IPS-11a (cell line): ENCODE measurements around the gene CAGE1.

Source experiments
- H3K4me3 ChIP-seq: one replicate; pipeline ENCODE4 v1.5.1; 2013; ENCODE audit warnings: low read depth, low read length, control low read depth

CAGE1 gene

DNA sequence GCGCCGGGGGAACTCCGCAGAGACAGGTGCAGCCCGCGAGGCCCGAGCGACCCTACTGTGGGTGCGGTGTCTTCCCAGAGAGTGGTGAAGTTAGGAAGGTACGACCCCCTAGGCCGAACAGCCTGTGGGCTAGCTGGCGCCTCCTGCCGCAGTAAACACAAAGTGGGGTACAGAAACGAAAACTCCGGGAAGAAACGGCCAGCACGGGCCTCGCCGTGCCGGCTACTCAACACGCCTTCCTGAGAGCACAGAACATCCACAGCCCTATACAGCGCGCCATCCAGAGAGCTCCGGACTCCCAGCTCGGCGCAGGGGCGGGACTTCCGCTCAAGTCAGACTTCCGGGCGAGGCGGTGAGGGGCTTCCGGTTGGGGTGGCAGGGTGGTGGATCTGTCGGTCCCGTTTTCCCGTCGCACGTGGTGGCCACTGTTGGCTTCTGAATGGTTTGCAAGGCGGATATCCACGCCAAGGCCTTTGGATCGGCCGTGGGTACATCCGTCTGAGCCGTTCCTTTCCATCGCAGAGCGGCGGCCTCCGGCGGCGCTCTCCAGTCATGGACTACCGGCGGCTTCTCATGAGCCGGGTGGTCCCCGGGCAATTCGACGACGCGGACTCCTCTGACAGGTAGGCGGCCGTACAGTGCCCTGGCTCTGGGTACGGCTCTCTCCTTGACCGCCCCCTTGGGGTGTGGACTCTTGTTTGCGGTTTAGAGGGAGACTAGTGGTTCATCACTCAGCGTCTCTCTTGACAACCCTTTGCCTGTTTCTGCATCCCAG, at the start of gene CAGE1, which contains the start of gene RIOK1:
TSS of gene CAGE1 (minus strand) at position 292 of the 775 bp plus-strand sequence. CDS start 2,569 bp downstream, outside the sequence.
TSS of gene RIOK1 (plus strand) at position 358 of the 775 bp plus-strand sequence. CDS start at position 553, 195 bp downstream.
- peak within 1 kb of the TSS; percentile 69 for H3K4me3 ChIP-seq

DNA sequence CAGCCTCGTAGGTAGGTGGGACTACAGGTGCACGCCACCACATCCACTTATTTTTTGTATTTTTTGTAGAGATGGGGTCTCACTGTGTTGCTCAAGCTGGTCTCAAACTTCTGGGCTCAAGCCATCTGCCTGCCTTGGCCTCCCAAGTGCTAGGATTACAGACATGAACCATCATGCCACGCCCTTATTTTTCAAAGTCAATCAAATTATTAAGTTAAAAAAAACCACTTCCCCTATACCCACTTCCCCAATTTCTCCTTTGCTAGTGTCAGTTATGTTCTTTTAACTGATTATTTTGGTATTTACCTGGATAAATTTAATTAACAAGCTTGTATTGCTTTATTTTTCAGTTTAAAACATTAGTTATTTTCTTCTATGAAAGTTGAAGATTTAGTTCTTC, 49.7 kb upstream of the CAGE1 start:
- no peak overlapping the region for H3K4me3 ChIP-seq

DNA sequence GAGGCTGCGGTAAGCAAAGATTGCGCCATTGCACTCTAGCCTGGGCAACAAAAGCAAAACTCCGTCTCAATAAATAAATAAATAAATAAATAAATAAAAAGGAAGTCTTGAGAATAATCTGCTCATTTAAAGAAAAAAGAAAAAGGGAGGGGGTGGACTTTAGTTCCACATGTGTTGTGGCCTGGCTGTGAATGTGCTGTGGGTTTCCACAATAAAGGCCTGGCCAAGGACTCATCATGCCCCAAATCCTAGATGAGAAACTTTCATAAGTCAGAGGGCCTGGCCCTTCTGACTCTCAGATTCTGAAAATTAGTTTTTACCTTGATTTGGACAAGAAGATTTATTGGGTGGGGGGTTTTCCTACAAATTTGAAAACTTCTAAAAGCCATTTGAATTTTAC, 48.5 kb upstream of the CAGE1 start:
- no peak overlapping the region for H3K4me3 ChIP-seq

DNA sequence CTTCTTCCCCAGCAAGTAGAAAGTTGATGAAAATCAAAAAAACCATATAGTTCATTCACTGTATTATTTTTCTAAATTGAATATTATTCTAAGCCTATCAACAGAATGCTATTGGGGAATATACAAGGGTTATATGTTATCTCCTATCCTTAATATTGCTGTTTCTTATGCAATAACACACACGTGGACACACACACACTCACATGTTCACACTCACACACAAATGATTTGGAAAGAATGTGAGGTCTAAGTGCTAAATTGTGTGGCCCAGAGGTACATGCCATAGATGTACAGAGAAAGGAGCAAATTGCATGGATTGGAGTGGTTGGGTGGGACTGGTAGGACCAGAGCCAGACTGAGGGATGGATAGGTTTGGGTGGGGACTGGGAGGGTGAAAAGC, 45.1 kb upstream of the CAGE1 start:
- H3K4me3 ChIP-seq: no peak overlapping the region

DNA sequence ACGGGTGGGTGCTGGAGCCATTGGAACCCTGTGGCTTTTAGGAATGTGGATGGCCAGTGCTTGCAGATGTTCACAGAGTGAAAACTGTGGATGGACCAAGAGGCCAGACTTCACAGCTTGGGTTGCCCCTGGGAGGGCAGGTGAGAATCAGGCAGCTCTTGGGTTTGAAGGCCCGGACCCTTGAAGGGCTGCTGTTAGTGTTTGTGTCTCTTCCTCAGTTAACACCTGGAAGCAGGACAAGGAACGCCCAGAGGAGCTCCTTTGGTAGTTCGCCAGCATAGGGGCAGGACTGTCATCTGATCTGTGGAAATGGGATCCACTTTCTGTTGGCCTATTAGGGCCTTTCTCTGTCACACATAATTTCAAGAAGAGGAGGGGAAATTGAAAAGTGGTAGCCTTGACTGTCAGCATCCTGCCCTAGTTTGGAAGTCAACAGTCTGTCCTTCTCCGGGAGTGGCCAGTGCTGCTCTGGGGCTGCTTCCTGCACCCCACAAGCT, 43.6 kb upstream of the CAGE1 start:
- H3K4me3 ChIP-seq: no peak overlapping the region

DNA sequence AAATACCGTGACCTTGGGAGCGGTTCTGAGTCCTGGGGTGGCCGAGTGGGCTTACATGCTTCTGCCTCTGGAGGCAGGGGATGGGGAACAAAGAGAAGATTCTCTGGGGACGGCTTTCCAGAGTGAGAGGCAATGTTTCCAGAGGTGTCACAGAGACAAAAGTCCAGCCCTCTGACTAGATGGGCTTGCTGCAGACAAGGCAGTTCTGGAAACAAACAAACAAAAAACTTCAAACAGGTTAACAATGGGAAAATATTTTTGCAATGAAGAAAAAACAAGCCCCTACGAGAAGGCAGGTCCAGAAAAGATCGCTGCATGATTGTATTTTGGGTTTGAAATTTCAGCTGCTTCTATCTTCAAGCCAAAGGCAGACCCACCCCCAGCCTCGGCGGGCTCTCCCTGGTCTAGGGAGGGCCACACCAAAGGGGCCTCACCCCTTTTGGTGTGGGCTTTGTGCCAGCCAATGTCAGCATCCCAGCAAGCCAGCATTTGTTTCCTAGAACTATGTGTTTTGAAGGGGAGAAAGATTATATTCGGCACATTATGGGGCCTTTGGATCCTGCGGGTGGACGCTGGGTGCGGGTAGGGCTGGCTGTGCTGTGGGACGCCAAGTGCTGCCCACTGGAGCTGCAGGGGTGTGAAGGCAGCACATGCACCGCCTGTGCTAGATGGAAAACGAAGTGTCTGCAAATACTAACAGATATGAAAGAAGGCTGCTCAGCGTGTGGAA, 43.0 kb upstream of the CAGE1 start:
- H3K4me3 ChIP-seq: no peak overlapping the region

DNA sequence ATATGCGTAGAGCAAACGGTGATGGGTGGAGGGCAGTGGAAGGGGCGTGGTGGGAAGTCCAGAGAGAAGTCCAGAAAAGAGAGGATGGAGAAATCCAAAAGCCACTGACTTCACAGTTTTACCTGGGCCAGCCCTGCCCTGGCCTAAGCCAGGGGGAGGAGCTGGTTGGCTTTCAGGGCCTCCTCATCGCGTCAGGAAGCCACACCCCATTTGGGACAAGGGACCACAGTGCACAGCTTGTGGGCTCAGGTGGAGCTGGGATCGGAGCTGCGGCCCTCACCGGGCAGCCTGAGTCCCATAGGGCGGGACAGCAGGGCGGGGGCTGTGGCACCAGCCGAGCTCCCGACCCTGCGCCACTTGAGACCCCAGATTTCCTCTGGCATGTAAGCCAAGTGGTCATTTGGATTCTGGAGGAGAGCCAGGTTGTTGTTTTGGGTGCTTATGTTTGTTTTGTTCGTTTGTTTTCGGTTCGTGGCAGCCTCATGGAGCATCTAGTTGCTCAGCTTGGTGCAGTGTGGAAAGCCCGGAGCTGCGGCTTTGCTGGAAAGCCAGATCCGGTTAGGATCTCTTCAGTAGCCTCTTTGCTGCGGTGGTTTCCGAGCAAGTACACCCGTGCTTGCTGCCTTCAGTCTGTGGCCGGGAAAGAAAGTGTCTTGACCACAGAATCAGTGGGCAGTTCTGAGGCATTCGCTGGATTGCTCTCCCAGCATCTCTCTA, 42.3 kb upstream of the CAGE1 start:
- H3K4me3 ChIP-seq: no peak overlapping the region

DNA sequence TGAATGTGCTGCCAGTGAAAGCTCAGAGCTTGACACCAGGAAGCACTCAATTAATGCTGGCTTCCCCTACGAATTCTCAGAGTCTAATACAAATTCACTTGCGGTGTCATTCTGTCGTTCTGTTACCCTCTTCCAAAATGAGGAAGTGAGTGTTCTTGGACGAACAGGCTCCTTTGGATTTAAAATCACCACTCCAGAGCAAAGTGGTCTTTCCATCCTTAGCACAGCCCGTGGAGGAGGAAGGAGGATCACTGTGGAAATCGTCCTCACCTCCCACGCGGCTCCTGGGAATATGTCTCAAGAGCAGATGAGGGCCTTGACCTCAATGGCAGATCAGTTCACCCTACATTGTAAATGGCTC, 41.8 kb upstream of the CAGE1 start:
- H3K4me3 ChIP-seq: no peak overlapping the region

DNA sequence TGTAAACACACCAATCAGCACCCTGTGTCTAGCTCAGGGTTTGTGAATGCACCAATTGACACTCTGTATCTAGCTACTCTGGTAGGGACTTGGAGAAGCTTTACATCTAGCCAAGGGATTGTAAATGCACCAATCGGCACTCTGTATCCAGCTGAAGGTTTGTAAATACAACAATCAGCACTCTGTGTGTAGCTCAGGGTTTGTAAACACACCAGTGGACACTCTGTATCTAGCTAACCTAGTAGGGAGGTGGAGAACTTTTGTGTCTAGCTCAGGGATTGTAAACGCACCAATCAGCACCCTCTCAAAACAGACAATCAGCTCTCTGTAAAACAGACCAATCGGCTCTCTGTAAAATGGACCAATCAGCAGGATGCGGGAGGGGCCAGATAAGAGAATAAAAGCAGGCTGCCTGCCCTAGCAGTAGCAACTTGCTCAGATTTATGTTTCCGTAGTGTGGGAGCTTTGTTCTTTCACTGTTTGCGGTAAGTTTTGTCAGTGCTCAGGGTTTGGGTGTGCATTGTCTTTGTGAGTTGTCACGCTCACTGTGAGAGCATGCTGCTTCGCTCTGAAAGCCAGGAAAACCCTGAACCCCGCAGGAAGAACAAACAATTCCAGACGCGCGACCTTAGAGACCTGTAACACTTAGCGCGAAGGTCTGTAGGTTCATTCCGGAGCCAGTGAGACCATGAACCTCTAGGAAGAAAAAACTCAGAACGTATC, 37.1 kb upstream of the CAGE1 start:
- H3K4me3 ChIP-seq: no peak overlapping the region

DNA sequence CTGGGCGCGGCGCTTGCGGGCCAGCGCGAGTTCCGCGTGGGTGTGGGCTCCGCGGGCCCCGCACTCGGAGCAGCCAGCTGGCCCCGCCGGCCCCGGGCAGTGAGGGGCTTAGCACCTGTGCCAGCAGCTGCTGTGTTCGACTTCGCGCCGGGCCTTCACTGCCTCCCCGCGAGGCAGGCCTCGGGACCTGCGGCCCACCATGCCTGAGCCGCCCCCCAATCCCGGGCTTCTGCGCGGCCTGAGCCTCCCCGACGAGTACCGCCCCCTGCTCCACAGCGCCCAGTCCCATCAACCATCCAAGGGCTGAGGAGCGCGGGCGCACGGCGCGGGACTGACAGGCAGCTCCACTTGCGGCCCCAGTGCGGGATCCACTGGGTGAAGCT, 36.3 kb upstream of the CAGE1 start:
- no peak overlapping the region for H3K4me3 ChIP-seq

DNA sequence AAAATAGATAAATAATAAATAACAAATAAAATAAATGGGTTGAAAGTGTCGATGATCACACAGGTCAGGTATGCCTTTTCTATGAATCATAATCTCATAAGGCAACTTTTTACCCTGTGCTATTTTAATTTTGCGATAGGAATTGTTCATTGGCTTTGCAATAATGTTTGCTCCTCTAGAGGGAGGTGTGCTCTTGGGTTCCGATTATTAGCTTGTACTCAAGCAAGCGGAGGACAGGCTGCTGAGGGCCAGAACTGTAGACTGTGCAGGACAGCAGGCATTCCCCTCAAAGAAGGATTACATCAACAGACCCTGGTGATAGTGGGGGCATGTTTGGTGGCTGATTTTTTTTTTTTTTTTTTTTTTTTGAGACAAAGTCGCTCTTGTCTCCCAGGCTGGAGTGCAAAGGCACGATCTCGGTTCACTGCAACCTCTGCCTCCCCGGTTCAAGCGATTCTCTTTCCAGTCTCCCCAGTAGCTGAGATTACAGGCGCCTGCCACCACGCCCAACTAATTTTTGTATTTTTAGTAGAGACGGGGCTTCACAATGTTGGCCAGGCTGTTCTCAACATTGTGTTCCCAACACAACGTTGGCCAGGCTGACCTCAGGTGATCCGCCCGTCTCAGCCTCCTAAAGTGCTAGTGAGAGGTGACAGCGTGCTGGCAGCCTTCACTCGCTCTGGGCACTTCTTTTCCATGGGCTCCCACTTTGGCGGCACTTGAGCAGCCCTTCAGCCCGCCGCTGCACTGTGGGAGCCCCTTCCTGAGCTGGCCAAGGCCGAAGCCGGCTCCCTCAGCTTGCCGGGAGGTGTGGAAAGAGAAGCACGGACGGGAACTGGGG, 35.6 kb upstream of the CAGE1 start:
- H3K4me3 ChIP-seq: no peak overlapping the region

DNA sequence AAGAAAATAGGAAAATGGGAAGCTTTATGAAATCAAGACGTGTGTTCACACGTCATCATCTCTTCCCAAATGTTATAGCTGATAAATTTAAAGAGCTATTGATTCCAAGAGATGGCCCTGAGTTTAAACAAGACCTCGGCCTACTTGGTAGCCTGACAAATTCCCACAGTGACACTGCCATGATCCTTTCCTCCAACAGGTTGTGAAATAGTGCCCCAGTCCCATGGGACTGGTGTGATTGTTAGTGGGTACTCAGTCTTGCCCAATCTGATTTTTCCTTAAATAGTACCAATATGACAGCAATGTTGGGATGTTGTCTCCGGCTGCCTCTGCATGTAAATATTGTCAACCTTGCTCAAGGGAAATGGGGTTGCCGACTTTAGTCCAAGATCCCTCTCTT, 34.5 kb upstream of the CAGE1 start:
- no peak overlapping the region for H3K4me3 ChIP-seq

DNA sequence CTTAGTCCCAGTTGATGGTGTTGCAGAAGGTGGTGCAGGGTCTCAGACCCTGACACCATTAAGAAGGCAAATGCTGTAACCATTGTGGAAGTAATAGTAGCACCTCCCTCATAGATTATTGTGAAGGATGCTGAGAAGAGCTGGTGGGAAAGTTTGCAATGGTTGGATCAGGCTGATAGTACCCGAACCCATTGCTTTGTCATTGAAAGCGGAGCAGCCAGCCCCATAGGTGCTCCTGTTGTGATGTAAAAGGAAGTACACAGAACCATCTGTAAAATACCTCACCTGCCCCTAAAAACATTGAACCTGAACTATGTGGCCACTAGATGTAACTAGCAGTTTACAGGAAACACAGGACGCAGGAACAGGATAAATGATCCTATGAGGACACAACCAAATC, 31.5 kb upstream of the CAGE1 start:
- no peak overlapping the region for H3K4me3 ChIP-seq

DNA sequence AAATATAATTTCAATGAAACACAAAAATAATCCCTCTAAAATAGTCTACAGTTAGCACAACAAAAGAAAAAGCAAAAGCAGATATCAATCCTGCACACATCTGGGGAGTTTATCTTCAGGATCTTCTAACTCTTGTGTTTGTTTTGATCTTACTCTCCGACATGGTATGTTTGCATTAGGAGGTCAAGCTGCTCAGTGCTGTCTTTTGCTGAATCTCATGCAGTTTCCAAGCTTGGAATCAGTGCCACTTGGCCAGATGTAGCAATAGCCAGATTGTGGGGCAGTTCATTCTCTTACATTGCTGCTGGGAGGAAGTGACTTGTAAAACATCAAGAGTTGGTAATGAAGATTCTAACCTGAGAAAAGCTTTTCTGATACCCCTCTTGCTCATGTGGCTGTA, 29.5 kb upstream of the CAGE1 start:
- no peak overlapping the region for H3K4me3 ChIP-seq

DNA sequence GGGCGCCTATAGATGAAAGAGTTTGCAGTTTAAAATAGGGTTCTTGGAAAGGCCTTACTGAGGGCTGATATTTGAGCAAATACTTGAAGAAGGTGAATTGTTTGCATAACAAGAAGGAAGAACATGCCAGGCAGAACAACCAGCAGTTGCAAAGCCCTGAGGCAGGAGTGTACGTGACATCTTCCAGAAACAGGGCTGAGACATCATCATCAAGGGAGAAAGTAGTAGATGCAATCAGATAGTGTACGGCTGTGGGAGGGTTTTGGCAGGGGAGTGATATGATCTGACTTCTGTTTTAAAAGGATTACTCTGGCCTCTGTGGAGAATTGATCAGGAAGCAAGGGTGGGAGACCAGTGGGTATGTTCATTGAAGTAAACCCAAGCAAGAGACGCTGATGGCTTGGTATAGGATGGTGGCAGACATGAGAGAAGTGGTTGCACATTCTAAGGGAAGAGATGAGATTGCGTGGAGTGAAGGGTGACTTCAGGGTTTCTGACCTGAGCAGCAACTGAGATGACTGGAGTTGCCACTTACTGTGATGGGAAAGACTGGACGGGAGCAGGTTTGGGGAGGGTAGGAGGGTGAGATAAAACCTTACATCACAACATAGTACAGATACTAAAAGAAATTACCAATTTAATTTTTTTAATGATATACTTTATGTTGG, 28.8 kb upstream of the CAGE1 start:
- H3K4me3 ChIP-seq: no peak overlapping the region

DNA sequence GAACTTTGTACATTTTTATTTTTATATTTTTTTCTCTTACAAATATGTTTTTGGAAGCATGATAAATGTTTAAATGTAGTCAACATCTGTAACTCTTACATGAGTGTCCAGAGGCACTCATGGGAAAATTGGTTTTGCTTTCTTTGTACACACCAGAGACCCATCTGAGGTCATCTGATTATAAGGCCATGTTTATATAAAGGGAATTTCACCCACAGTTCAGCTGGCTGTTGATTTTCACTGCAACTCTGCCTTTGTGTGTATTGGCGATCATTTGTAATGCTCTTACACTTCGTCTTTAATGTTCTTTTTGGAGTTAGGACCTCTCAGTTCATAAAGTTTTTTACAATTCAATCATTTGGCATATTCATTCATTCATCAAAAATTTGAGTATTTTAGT, 28.1 kb upstream of the CAGE1 start:
- H3K4me3 ChIP-seq: no peak overlapping the region

DNA sequence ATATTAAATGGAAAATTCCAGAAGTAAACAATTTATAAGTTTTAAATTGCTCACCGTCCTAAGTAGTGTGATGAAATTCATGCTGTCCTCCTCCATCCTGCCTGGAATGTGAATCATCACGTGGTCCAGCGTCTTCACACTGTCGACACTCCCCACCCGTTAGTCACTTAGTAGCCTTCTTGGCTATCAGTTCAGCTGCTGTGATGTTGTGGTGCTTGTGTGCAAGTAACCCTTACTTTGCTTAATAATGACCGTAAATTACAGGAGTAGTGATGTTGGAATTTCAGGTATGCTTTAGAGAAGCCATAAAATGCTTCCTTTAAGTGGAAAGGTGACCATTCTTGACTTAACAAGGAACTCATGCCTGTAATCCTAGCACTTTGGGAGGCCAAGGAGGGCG, 25.3 kb upstream of the CAGE1 start:
- H3K4me3 ChIP-seq: no peak overlapping the region

DNA sequence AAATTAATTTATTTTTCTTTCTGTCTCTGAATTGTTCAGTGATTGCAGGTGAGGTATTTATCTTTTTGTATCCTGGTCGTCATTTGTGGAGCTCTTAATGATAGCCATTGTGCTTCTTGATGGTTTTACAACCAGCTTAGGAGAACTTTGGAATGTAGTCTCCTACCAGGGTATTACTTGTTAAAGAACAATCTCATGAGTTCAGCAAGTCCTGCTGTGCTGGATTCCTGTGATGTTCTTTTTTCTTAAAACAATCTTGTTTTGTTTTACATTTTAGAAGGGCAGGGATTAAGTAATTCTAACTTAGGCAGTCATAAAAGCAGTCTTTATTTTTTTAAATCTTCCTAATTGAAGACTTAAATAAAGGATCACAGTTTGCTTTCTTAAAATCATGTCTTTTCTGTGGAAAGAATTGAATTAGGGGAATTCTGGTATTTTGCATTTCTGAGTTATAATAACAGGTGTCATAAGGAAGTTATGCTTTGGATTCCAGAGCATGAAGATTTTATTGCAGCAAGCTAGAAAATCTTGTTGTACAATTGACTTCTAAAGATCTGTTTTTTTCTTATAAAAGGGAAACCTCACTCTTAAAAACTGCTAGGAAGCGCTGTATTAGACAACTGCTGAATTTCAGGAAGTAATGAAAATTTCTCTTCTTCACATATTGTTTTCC, 23.7 kb upstream of the CAGE1 start:
- H3K4me3 ChIP-seq: no peak overlapping the region

DNA sequence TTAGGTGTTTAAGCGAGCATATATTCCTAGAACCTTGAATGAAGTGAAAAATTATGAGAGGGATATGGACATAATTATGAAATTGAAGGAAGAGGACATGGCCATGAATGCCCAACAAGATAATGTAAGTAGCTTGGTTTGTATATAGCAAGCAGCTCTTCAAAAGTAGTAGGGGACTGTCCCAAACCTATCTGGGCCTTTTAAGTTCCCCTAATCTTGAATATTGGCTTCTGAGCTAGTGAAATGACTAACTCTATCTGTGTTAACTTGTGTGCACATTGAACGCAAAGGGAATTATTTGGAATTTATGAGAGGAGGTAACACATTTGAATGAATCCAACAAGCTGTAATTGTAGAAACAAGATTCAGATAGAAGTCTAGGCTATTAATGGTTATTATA, 21.8 kb upstream of the CAGE1 start:
- no peak overlapping the region for H3K4me3 ChIP-seq
